HepG2 (cell line): ENCODE results near the gene DOCK9. TPM values are rescaled to one million over a fixed set of nuclear protein-coding genes. Genes with fewer than 3 reads are reported as not detected.

Source experiments
- AGO1 ChIP-seq: fragments of 200-400 bp; formaldehyde crosslinking; IDR thresholded peaks from 2 replicates; pipeline ENCODE4 v1.6.1; 2017; ENCODE audit warnings: mild to moderate bottlenecking, low read depth, low read length, moderate library complexity; ENCODE audit not compliant: poor library complexity, severe bottlenecking
- ATAD3A ChIP-seq: sonication (generic); formaldehyde crosslinking; IDR thresholded peaks from 2 replicates; pipeline ENCODE4 v1.4.0; 2020; ENCODE audit warnings: missing genetic modification reagents
- CEBPG ChIP-seq: IDR thresholded peaks from 2 replicates; pipeline ENCODE4 v1.6.1; 2016
- FOXA1 ChIP-seq, 2 experiments: fragments of 450-650 bp in 1 of 2; sonication (generic) in 1 of 2; formaldehyde crosslinking in 1 of 2; IDR thresholded peaks; 2 replicates each; pipeline versions ENCODE4 v1.4.0 to v1.6.1; 2016 to 2020; ENCODE audit warnings: missing genetic modification reagents in 1 of 2
- JUND ChIP-seq: sonication (generic); formaldehyde crosslinking; IDR thresholded peaks from 2 replicates; pipeline ENCODE4 v1.8.0; 2022; ENCODE audit warnings: mild to moderate bottlenecking, missing genetic modification reagents
- KDM3A ChIP-seq: IDR thresholded peaks from 2 replicates; pipeline ENCODE4 v1.6.1; 2018; ENCODE audit warnings: low read depth, missing compliant biosample characterization
- PITX1 ChIP-seq: sonication (generic); formaldehyde crosslinking; IDR thresholded peaks from 2 replicates; pipeline ENCODE4 v1.5.1; 2020; ENCODE audit warnings: mild to moderate bottlenecking, missing genetic modification reagents
- RAD21 ChIP-seq: fragments of 450-650 bp; formaldehyde crosslinking; IDR thresholded peaks from 2 replicates; pipeline ENCODE4 v1.5.0; 2020; ENCODE audit warnings: mild to moderate bottlenecking
- SMAD1 ChIP-seq: sonication (generic); formaldehyde crosslinking; IDR thresholded peaks from 2 replicates; pipeline ENCODE4 v1.4.0; 2020; ENCODE audit warnings: missing genetic modification reagents, low read depth, mild to moderate bottlenecking, borderline replicate concordance
- SRY ChIP-seq: sonication (generic); formaldehyde crosslinking; IDR thresholded peaks from 2 replicates; pipeline ENCODE4 v1.8.0; 2022; ENCODE audit warnings: mild to moderate bottlenecking, missing genetic modification reagents
- ZNF101 ChIP-seq: sonication (generic); formaldehyde crosslinking; IDR thresholded peaks from 2 replicates; pipeline ENCODE4 v1.4.0; 2020; ENCODE audit warnings: mild to moderate bottlenecking, low read depth, missing genetic modification reagents, borderline replicate concordance
- ZNF850 ChIP-seq: sonication (generic); formaldehyde crosslinking; conservative IDR thresholded peaks from 2 replicates; pipeline ENCODE4 v1.9.0; 2021; ENCODE audit warnings: mild to moderate bottlenecking, missing genetic modification reagents
- ZSCAN21 ChIP-seq: sonication (generic); formaldehyde crosslinking; IDR thresholded peaks from 2 replicates; pipeline ENCODE4 v1.8.0; 2022; ENCODE audit warnings: mild to moderate bottlenecking, missing genetic modification reagents, moderate library complexity, borderline replicate concordance
- polyA plus RNA-seq, 8 experiments: library from polyadenylated mRNA; depleted of rRNA in 3 of 8; stranded (reverse) in 7 of 8; unstranded in 1 of 8; fragments of >200 nt; fragmentation: Illumina TruSeq in 4 of 8; extraction: Trizol in 4 of 8; gene quantifications; 2 replicates each; pipeline versions ENCODE4 v1.2.1 to v1.2.3, GENCODE V29; 2011 to 2016; ENCODE audit warnings: low read depth in 4 of 8, missing spikeins in 1 of 8, mixed read lengths in 1 of 8; ENCODE audit not compliant: insufficient read depth in 1 of 8
- total RNA-seq, 5 experiments: library from RNA; depleted of rRNA; stranded (reverse); fragments of >200 nt; fragmentation: Illumina TruSeq; extraction: Trizol; gene quantifications; 2 replicates each; pipeline ENCODE4 v1.2.3, GENCODE V29; 2016; ENCODE audit warnings: low read depth in 1 of 5
- TF ChIP-seq, protein P1 (sequence below): sonication (generic); formaldehyde crosslinking; IDR thresholded peaks from 2 replicates; pipeline ENCODE4 v1.4.0; 2020; ENCODE audit warnings: missing genetic modification reagents
- TF ChIP-seq, protein P2 (sequence below), 2 experiments: sonication (generic) in 1 of 2; formaldehyde crosslinking in 1 of 2; IDR thresholded peaks; 2 replicates each; pipeline versions ENCODE4 v1.4.0 to v1.6.1; 2018 to 2020; ENCODE audit warnings: missing genetic modification reagents in 2 of 2, borderline replicate concordance in 1 of 2, low read depth in 1 of 2, mild to moderate bottlenecking in 1 of 2, missing biosample characterization in 1 of 2
- TF ChIP-seq, protein P3 (sequence below): sonication (generic); formaldehyde crosslinking; IDR thresholded peaks from 2 replicates; pipeline ENCODE4 v1.5.1; 2020; ENCODE audit warnings: mild to moderate bottlenecking, missing genetic modification reagents
- TF ChIP-seq, protein P4 (sequence below), 2 experiments: sonication (generic) in 1 of 2; formaldehyde crosslinking in 1 of 2; IDR thresholded peaks; 2 replicates each; pipeline versions ENCODE4 v1.5.1 to v1.6.1; 2011 to 2020; ENCODE audit warnings: borderline replicate concordance in 1 of 2, low read depth in 1 of 2, low read length in 1 of 2, mild to moderate bottlenecking in 1 of 2, missing genetic modification reagents in 1 of 2, moderate library complexity in 1 of 2
- TF ChIP-seq, protein P5 (sequence below): sonication (generic); formaldehyde crosslinking; IDR thresholded peaks from 2 replicates; pipeline ENCODE4 v1.4.0; 2020; ENCODE audit warnings: missing genetic modification reagents

DOCK9 gene
- total and polyA plus RNA-seq, 2 of the 13 experiments (the other 11 are each of a cell fraction or from before 2014, with no cell fraction given), result 0.44 to 0.97 TPM

DNA sequence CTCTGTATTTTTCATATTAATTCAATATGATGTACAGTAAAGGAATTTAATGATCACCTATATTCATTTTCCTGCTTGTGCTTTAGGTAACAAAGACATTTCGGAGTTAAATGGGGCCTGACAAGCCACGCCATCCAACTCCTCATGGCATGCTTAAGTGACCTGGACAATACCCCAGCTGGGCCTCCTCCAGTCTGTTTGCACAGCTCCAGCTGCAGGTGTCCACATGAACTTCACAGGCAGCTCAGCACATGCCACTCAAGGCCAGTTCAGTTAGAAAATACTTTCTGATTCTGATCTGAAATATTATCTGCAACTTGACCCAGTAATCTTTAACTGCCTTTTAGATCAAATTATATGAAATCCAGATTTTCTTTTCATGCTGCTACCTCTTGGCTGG is 135.8 kb downstream of the DOCK9 start (continued):
- TF ChIP-seq FOXA1 (IDR thresholded peaks at IDR 0.05) (no peak), FOXA1 (CRISPR knock-in tag; IDR thresholded peaks at IDR 0.05) (peak; percentile 41; the same call in 1 of the 2 replicates), ZSCAN21 (CRISPR knock-in tag) (no peak), ATAD3A (no peak), KDM3A (CRISPR knock-in tag) (no peak), PITX1 (CRISPR knock-in tag) (no peak), CEBPG (CRISPR knock-in tag) (no peak), JUND (CRISPR knock-in tag) (no peak), RAD21 (no peak), ZNF101 (CRISPR knock-in tag) (no peak), AGO1 (no peak), ZNF850 (no peak), SMAD1 (CRISPR knock-in tag) (no peak), SRY (CRISPR knock-in tag) (no peak)
- TF ChIP-seq, protein P1, sequence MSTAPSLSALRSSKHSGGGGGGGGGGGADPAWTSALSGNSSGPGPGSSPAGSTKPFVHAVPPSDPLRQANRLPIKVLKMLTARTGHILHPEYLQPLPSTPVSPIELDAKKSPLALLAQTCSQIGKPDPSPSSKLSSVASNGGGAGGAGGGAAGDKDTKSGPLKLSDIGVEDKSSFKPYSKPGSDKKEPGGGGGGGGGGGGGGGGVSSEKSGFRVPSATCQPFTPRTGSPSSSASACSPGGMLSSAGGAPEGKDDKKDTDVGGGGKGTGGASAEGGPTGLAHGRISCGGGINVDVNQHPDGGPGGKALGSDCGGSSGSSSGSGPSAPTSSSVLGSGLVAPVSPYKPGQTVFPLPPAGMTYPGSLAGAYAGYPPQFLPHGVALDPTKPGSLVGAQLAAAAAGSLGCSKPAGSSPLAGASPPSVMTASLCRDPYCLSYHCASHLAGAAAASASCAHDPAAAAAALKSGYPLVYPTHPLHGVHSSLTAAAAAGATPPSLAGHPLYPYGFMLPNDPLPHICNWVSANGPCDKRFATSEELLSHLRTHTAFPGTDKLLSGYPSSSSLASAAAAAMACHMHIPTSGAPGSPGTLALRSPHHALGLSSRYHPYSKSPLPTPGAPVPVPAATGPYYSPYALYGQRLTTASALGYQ, result no peak
- TF ChIP-seq, protein P2, sequence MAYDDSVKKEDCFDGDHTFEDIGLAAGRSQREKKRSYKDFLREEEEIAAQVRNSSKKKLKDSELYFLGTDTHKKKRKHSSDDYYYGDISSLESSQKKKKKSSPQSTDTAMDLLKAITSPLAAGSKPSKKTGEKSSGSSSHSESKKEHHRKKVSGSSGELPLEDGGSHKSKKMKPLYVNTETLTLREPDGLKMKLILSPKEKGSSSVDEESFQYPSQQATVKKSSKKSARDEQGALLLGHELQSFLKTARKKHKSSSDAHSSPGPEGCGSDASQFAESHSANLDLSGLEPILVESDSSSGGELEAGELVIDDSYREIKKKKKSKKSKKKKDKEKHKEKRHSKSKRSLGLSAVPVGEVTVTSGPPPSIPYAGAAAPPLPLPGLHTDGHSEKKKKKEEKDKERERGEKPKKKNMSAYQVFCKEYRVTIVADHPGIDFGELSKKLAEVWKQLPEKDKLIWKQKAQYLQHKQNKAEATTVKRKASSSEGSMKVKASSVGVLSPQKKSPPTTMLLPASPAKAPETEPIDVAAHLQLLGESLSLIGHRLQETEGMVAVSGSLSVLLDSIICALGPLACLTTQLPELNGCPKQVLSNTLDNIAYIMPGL (CRISPR knock-in tag; IDR thresholded peaks at IDR 0.05; ENCODE audit: borderline replicate concordance in 1 of 2, low read depth in 1 of 2), result no peak
- TF ChIP-seq, protein P3, sequence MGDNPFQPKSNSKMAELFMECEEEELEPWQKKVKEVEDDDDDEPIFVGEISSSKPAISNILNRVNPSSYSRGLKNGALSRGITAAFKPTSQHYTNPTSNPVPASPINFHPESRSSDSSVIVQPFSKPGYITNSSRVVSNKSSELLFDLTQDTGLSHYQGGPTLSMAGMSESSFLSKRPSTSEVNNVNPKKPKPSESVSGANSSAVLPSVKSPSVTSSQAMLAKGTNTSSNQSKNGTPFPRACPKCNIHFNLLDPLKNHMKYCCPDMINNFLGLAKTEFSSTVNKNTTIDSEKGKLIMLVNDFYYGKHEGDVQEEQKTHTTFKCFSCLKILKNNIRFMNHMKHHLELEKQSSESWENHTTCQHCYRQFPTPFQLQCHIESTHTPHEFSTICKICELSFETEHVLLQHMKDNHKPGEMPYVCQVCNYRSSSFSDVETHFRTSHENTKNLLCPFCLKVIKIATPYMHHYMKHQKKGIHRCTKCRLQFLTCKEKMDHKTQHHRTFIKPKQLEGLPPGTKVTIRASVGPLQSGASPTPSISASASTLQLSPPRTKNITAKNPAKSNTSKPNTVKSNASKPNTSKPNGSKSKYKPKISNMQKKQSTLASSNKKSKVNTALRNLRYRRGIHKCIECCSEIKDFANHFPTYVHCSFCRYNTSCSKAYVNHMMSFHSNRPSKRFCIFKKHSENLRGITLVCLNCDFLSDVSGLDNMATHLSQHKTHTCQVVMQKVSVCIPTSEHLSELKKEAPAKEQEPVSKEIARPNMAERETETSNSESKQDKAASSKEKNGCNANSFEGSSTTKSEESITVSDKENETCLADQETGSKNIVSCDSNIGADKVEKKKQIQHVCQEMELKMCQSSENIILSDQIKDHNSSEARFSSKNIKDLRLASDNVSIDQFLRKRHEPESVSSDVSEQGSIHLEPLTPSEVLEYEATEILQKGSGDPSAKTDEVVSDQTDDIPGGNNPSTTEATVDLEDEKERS (CRISPR knock-in tag), result no peak
- TF ChIP-seq, protein P4, sequence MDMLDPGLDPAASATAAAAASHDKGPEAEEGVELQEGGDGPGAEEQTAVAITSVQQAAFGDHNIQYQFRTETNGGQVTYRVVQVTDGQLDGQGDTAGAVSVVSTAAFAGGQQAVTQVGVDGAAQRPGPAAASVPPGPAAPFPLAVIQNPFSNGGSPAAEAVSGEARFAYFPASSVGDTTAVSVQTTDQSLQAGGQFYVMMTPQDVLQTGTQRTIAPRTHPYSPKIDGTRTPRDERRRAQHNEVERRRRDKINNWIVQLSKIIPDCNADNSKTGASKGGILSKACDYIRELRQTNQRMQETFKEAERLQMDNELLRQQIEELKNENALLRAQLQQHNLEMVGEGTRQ (IDR thresholded peaks at IDR 0.05; ENCODE audit: low read depth, low read length), result no peak
- TF ChIP-seq, protein P4 (CRISPR knock-in tag; IDR thresholded peaks at IDR 0.05; ENCODE audit: borderline replicate concordance), result no peak
- TF ChIP-seq, protein P5, sequence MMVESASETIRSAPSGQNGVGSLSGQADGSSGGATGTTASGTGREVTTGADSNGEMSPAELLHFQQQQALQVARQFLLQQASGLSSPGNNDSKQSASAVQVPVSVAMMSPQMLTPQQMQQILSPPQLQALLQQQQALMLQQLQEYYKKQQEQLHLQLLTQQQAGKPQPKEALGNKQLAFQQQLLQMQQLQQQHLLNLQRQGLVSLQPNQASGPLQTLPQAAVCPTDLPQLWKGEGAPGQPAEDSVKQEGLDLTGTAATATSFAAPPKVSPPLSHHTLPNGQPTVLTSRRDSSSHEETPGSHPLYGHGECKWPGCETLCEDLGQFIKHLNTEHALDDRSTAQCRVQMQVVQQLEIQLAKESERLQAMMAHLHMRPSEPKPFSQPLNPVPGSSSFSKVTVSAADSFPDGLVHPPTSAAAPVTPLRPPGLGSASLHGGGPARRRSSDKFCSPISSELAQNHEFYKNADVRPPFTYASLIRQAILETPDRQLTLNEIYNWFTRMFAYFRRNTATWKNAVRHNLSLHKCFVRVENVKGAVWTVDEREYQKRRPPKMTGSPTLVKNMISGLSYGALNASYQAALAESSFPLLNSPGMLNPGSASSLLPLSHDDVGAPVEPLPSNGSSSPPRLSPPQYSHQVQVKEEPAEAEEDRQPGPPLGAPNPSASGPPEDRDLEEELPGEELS (CRISPR knock-in tag), result no peak
